Fibroblast of lung (primary cell): ENCODE data around the gene SLC6A17. TPM values are rescaled to one million over a fixed set of nuclear protein-coding genes. Genes with fewer than 3 reads are reported as not detected.

Experiments
- DNase-seq, 2 donors: peaks; one replicate each; pipeline versions ENCODE4 v3.0.0 to v3.0.0-alpha.2; 2010; ENCODE audit warnings: low read depth in 2 of 2
- H2AFZ ChIP-seq: 2 replicates; pipeline ENCODE4 v1.5.1; 2012; ENCODE audit warnings: low read length, control low read depth, inconsistent platforms
- H3K27ac ChIP-seq: 2 replicates; pipeline ENCODE4 v1.5.1; 2011; ENCODE audit warnings: low read length, control low read depth; ENCODE audit not compliant: insufficient read depth
- H3K27me3 ChIP-seq: 2 replicates; pipeline ENCODE4 v1.5.1; 2011; ENCODE audit warnings: mild to moderate bottlenecking, low read length; ENCODE audit not compliant: control insufficient read depth, insufficient read depth
- H3K36me3 ChIP-seq: 2 replicates; pipeline ENCODE4 v1.5.1; 2011; ENCODE audit warnings: low read length; ENCODE audit not compliant: control insufficient read depth, insufficient read depth
- H3K4me1 ChIP-seq: 2 replicates; pipeline ENCODE4 v1.5.1; 2011; ENCODE audit warnings: low read length; ENCODE audit not compliant: control insufficient read depth, insufficient read depth; ENCODE audit errors: extremely low read depth
- H3K4me2 ChIP-seq: 2 replicates; pipeline ENCODE4 v1.5.1; 2011; ENCODE audit warnings: low read length, control low read depth; ENCODE audit not compliant: insufficient read depth; ENCODE audit errors: extremely low read depth
- H3K4me3 ChIP-seq, 4 experiments: fragments of 200-600 bp in 1 of 4; sonication (generic) in 1 of 4; replicated peaks in 1 of 4; 2 replicates each; pipeline ENCODE4 v1.5.1; 2011 to 2016; ENCODE audit warnings: low read length in 4 of 4, low read depth in 3 of 4, mild to moderate bottlenecking in 3 of 4, control low read depth in 2 of 4, inconsistent platforms in 1 of 4, mixed read lengths in 1 of 4; ENCODE audit not compliant: insufficient read depth in 1 of 4; ENCODE audit errors: control extremely low read depth in 1 of 4
- H3K79me2 ChIP-seq: 2 replicates; pipeline ENCODE4 v1.5.1; 2012; ENCODE audit warnings: mild to moderate bottlenecking, low read length, inconsistent platforms; ENCODE audit not compliant: control insufficient read depth, insufficient read depth
- H3K9ac ChIP-seq: 2 replicates; pipeline ENCODE4 v1.5.1; 2011; ENCODE audit warnings: mild to moderate bottlenecking, low read length, control low read depth; ENCODE audit not compliant: insufficient read depth
- H3K9me3 ChIP-seq: 2 replicates; pipeline ENCODE4 v1.5.1; 2012; ENCODE audit warnings: low read depth, low read length; ENCODE audit not compliant: control insufficient read depth, insufficient read depth
- H4K20me1 ChIP-seq: 2 replicates; pipeline ENCODE4 v1.5.1; 2011; ENCODE audit warnings: low read length; ENCODE audit not compliant: control insufficient read depth, insufficient read depth; ENCODE audit errors: extremely low read depth
- EZH2 ChIP-seq: IDR thresholded peaks from 2 replicates; pipeline ENCODE4 v1.5.1; 2012; ENCODE audit warnings: low read length, control low read depth, mild to moderate bottlenecking; ENCODE audit errors: missing control alignments
- polyA plus RNA-seq, 2 donors: library from polyadenylated mRNA; depleted of rRNA in 1 of 2; stranded (reverse) in 1 of 2; unstranded in 1 of 2; fragments of >200 nt; gene quantifications; 2 replicates each; pipeline ENCODE4 v1.2.1, GENCODE V29; 2011 to 2012; ENCODE audit warnings: missing spikeins in 1 of 2
- total RNA-seq: library from RNA; depleted of rRNA; stranded (reverse); fragments of >200 nt; gene quantifications from 2 replicates; pipeline ENCODE4 v1.2.1, GENCODE V29; 2014
- TF ChIP-seq, protein P1 (sequence below), 2 donors: IDR thresholded peaks in 1 of 2; conservative IDR thresholded peaks in 1 of 2; 1 replicate in 1 of 2; 2 replicates in 1 of 2; pipeline ENCODE4 v1.5.1; 2011 to 2012; ENCODE audit warnings: low read length in 2 of 2, control low read depth in 1 of 2, inconsistent platforms in 1 of 2, low read depth in 1 of 2, mild to moderate bottlenecking in 1 of 2

SLC6A17 gene
- total and polyA plus RNA-seq, 2 donors (not counting 1 experiment from before 2014, with no cell fraction given) = under 0.01 to 0.14 TPM

GRCh38 chr1:110112656-110113055 is 37.6 kb upstream of the SLC6A17 start:
- no peaks in the 10 kb centered on the region for H4K20me1 ChIP-seq
- no peaks in the 10 kb centered on the region for H3K79me2 ChIP-seq
- H3K4me1 ChIP-seq = no peaks in the 10 kb centered on the region
- H3K4me2 ChIP-seq = no peak overlapping the region
- no peak overlapping the region for H3K9ac ChIP-seq
- H3K27ac ChIP-seq = no peak overlapping the region
- no peaks in the 10 kb centered on the region for H3K9me3 ChIP-seq
- TF ChIP-seq EZH2 = no peak
- TF ChIP-seq, protein P1, sequence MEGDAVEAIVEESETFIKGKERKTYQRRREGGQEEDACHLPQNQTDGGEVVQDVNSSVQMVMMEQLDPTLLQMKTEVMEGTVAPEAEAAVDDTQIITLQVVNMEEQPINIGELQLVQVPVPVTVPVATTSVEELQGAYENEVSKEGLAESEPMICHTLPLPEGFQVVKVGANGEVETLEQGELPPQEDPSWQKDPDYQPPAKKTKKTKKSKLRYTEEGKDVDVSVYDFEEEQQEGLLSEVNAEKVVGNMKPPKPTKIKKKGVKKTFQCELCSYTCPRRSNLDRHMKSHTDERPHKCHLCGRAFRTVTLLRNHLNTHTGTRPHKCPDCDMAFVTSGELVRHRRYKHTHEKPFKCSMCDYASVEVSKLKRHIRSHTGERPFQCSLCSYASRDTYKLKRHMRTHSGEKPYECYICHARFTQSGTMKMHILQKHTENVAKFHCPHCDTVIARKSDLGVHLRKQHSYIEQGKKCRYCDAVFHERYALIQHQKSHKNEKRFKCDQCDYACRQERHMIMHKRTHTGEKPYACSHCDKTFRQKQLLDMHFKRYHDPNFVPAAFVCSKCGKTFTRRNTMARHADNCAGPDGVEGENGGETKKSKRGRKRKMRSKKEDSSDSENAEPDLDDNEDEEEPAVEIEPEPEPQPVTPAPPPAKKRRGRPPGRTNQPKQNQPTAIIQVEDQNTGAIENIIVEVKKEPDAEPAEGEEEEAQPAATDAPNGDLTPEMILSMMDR (conservative IDR thresholded peaks at IDR 0.05 in 1 of 2, IDR thresholded peaks at IDR 0.05 in 1 of 2; ENCODE audit: low read depth in 1 of 2, low read length in 2 of 2) = no peak
- H3K4me3 ChIP-seq = no peak overlapping the region
- H2AFZ ChIP-seq = no peak overlapping the region
- peaks cover 33% of the 10 kb centered on the region for H3K27me3 ChIP-seq
- H3K36me3 ChIP-seq = no peaks in the 10 kb centered on the region
- no peak for DNase-seq

DNA sequence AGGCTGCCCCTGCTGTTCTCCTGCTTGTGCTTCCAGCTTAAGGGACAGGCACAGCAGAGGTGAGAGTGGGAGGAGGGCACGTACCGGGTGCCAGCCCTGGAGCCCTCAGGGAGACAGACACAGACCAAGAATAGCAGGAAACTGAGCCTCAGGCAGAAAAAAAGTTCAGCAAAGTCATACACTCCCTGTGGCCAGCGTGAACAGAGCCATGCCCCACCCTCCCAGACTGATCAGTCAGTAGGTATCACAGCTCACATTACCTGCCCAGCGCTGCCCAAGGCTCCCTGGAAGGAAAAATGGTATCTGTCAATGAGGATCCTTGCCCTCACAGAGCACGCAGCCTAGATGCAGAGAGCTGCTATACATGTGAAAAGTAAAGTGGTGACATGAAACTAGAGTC is 36.7 kb upstream of the SLC6A17 start:
- Histone ChIP-seq H3K4me2 (no peak overlapping the region), H3K9me3 (no peaks in the 10 kb centered on the region), H3K27me3 (peaks cover 33% of the 10 kb centered on the region), H4K20me1 (no peaks in the 10 kb centered on the region), H2AFZ (no peak overlapping the region), H3K27ac (no peak overlapping the region), H3K4me1 (no peaks in the 10 kb centered on the region), H3K9ac (no peak overlapping the region), H3K36me3 (no peaks in the 10 kb centered on the region), H3K79me2 (no peaks in the 10 kb centered on the region), H3K4me3 (no peak overlapping the region)
- DNase-seq = no peak
- TF ChIP-seq, protein P1 (conservative IDR thresholded peaks at IDR 0.05 in 1 of 2, IDR thresholded peaks at IDR 0.05 in 1 of 2; ENCODE audit: low read depth in 1 of 2, low read length in 2 of 2) = no peak
- TF ChIP-seq EZH2 = no peak

DNA sequence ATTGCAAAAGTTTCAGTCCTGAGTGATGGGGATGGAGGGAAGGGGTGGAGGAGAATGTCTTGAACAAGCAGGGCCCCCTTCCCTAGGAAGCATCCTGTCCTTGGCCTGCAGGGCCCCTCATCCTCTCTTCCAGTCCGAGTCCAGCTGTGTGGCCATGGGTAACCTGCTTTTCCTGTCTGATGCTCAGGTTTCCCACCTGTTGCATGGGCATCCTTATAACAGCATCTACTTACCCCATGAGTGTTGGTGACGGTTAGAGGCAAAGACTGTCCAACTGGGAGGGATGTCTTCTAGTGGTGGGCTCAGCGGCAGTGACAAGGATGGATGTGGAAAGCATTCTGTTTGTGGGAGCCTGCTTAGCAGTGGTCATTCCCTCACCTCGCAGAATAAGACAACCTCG is 36.1 kb upstream of the SLC6A17 start:
- Histone ChIP-seq H3K27me3 (peaks cover 33% of the 10 kb centered on the region), H3K9ac (no peak overlapping the region), H3K4me3 (no peak overlapping the region), H3K4me2 (no peak overlapping the region), H3K4me1 (no peaks in the 10 kb centered on the region), H3K27ac (no peak overlapping the region), H3K9me3 (no peaks in the 10 kb centered on the region), H4K20me1 (no peaks in the 10 kb centered on the region), H3K36me3 (no peaks in the 10 kb centered on the region), H2AFZ (no peak overlapping the region), H3K79me2 (no peaks in the 10 kb centered on the region)
- DNase-seq = no peak
- TF ChIP-seq, protein P1 (conservative IDR thresholded peaks at IDR 0.05 in 1 of 2, IDR thresholded peaks at IDR 0.05 in 1 of 2; ENCODE audit: low read depth in 1 of 2, low read length in 2 of 2) = no peak
